Stimulated activated naive CD4-positive, alpha-beta T cell treated with Interleukin-2 at 50 U/mL for 16 hours (primary cell): ENCODE results near the gene TBC1D22A.

Experiments used
- DNase-seq: peaks from one replicate; lab custom pipeline; 2025; lab: John Stamatoyannopoulos, UW

Gene TBC1D22A

DNA sequence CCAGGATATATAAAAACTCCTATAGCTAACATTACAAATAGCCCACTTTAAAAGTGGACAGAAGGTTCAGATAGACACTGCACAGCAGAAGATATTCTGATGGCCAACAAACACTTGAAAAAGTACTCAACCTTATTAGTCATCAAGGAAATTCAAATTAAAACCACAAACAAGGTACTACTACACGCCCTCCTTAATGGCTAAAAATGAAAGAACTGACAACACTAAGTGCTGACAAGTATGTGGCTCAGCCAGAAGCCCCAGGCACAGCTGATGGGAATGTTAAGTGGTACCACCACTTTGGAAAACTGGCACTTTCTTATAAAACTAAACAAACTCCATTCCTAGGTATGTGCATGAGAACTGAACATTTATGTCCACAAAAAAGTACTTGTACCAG, 320.1 kb downstream of the TBC1D22A start:
- no peak for DNase-seq

DNA sequence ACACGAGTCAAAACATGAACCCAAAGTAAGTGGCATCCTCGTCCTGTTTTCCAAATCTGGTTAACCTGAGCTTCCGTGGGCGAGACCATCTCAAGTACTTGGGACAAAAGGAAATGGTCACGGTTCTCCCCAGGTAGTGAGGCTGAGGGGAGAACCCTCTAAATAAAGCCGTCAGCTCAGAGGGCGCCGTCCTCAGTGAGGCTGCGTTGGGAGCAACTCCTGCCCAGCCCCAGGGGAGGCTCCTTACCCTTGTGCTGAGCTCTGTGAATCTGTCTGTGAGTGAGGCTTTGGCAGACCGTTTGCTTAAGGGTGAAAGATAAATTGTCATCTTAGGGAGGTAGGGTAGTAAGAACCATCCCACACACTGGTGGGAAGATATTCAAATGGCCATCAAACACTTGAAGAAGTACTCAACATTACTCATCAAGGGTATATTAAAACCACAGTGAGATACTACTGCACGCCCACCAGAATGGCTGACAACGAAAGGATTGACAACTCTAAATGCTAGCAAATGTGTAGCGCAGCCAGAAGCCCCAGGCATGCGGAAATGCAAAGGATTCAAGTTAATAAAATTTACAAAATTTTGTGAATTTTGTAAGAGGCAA, 321.0 kb downstream of the TBC1D22A start:
- no peak for DNase-seq

DNA sequence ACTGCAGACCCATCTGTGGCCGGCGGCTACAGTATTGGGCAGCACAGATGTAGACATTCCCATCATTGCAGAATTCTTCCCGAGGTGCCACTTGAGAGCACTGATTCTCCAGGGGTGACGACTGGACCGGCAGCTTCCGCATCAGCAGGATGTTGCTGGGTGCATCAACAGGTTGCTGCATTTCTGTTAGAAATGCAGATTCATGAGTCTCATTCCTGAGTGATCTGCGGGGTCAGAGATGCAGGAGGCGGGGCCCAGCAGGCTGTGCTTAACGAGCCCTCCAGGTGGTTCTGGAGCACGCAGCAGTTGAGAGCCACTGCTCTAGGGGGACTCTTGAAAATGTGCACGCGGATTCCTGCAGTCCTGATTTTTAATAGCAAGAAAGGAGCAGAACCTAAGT, 321.8 kb downstream of the TBC1D22A start:
- DNase-seq = no peak

DNA sequence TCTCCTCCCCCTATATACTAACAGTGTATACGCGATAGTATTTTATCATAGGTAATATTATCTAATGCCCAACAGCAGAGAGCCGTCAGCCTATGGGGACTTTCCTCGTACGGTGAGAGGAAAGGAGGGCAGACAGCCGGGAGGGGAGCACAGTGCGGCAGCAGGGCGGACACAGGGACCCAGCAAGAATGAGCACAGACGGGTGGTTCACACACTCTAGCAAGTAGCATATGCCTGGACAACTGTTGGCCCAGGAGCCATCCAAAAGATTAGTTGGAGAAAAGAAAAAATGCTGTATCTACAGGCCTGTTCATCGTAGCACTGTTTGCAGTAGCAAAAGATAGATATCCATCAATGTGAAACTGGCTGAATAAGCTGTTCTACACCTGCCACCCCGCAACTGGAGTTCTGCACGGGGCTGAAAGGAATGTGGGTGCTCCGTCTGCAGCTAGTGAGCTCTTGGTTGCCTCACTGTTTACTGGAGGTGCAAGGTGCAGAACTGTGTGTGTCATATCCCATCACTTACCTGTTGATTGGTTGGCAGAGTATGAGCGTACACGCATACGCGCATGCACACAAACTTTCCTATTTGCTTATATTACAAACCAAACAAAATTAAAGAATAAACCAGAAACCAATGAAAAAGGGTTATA, 324.3 kb downstream of the TBC1D22A start:
- DNase-seq = no peak

DNA sequence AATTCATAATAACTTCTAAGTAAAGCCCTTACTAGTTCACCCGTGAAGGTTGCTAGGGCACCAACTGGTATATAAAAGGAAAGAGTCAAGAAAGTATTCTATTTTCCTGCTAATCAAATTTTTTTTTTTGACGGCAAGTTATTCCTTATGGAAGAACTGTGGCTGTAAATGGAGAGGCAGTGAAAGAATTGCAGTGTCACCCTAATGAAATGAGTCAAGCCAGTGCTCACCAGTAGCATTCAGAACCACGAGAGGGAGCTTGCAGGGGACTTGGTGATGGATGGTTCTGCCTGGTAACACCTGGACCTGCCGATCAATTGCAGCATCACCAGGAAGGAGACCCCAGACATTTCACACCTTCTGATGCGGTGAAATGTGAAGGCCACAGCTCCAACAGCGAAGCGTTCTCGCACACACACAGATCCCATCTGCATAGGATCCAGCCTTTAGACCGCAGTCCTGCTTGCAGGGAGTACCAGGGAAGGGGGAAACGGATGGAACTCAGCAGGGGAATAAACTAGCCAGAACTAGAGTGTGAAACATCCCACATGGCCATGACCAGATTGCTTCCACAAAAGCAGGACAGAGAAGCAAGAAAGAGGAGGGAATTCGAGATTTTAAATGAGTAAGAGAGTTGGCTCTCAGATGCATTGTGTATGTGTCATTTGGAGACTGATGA, 326.2 kb downstream of the TBC1D22A start:
- DNase-seq = no peak

DNA sequence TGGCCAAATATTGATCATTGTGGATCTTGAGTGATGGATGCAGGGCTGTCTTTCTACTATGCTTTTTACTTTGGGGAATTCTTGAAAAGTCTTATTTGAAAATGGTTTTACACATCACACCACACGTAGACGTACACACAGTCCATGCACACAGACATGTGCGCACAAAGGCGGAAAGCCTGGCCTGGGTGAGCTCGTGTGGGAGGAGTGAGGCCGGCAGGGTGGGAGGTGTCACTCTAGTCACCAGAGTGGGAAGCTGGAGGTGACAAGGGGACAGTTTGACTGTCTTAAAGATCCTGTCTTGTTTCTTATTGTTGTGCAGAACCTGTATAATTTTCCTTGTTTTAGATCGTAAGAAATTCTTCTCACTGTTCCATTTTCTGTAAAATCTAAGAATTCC, 326.9 kb downstream of the TBC1D22A start:
- DNase-seq = no peak

DNA sequence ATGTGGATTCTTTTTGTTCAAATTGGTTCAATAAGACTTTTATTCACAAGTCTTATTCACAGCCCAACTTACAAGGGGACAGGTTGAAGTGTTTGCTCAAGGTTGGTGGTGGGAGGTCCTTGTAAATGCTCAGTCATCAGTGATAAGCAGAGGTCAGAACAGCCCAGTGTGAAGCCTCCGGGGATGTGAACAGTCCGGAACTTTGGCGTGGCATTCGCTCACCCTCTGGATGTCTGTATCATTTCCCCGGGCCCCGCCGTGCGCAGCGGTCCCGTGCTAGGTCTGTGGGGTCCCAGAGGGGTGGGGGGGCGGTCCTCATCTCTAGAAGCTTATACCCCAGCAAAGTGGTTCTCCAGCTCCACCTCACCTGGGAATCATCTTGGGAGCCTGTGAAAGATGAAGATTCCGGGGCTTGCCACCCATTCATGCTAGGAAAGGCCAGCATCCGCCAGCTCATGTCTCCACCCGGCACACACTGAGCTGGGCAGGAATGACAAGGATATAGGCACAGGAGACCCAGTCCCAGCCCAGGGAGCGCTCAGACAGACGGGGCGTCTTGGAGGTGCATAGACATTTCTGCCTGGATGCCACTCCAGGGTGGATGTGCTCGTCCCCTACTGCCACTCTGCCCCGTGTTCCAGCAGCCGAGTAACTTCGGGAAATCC, 327.5 kb downstream of the TBC1D22A start:
- DNase-seq = no peak

DNA sequence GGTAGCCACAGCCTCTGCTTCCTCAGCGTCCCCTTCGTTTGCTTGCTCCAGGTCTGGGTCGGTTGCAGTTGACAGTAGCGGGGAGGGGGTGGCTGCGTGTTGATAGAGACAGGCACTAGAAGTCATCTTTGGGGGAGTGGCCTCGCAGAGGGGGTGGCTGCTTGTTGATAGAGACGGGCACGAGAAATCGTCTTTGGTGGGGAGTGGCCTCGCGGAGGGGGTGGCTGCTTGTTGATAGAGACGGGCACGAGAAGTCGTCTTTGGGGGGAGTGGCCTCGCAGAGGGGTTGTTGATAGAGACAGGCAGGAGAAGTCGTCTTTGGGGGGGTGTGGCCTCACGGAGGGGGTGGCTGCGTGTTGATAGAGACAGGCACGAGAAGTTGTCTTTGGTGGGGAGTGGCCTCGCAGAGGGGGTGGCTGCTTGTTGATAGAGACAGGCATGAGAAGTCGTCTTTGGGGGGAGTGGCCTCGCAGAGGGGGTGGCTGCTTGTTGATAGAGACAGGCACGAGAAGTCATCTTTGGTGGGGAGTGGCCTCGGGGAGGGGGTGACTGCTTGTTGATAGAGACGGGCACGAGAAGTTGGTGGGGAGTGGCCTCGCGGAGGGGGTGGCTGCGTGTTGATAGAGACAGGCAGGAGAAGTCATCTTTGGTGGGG, 328.3 kb downstream of the TBC1D22A start:
- DNase-seq = peak; percentile 14

DNA sequence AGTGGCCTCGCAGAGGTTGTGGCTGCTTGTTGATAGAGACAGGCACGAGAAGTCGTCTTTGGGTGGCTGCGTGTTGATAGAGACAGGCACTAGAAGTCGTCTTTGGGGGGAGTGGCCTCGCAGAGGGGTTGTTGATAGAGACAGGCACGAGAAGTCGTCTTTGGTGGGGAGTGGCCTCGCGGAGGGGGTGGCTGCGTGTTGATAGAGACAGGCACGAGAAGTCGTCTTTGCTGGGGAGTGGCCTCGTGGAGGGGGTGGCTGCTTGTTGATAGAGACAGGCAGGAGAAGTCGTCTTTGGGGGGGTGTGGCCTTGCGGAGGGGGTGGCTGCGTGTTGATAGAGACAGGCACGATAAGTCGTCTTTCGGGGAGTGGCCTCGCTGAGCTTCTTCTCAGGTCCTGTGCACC, 328.8 kb downstream of the TBC1D22A start:
- no peak for DNase-seq

DNA sequence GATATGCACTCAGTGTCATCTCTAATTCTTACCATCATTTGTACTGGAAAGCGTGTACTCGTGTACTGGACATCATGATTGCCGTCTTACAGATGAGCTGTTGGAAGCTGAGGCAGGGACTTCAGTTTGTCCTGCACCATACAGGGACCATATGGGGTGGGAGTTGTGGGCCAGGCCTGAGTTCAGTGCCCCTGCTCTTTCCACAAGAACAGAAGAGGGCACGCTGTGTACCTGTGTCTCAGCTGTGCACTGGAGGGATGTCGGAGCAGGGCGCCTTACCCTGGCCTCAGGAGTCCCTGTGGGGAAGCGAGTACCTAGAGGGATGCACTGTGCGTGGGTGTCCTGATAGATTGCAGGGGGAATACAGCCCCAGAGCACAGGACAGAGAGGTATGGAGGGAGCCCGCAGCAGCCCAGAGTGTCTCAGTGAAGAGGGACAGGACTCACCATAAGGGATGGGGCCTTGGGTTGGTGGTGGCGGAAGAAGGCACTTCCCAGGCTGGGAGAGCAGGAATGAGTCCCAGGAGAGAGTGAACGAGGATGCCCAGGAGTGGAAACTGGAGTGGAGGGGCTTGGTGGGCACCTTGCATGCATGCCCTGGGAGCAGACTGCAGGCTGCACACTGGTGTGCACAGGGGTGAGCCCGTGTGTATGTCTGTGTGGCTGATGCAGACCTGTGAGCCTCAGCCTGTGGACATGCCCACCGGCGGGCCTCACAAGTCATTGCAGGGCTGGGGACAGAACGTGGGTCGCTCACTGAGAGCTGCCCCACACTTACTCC, 329.7 kb downstream of the TBC1D22A start:
- no peak for DNase-seq

DNA sequence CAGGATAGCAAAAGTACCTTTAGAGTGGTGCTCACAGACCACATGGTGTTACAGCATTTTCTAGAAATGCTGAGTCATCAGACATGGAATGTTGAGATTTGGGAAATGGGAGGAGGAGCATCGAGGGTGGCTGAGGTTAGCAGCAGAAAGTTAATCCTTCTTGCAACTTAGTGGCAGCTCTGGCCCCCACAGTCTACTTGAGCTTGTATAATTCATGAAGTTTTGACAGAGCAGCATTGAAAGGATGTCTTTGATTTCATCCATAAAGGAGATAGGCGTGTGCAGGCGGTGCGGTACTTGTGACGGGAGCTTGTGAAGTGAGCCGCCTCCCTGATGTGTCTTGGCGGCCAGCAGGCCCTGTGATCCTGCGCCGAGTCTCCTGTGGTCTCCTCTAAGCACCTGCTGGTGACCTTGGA, 330.5 kb downstream of the TBC1D22A start:
- DNase-seq = no peak

DNA sequence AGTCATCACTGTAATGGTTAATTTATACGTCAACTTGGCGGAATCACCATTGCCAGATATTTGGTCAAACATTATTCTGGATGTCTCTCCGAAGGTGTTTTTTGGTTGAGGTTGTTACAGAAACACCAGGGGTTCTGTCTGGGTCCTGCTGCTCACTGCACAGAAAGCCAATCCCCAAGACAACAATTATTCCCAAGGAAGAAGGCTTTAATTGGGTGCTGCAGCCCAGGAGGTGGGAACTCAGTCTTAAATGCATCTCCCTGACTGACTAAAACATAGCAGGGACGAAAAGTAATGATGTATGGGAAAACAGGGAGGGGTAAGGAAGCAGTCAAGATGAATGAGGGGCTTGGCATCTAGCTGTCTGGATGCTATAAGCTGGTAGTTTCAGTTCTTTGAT, 331.3 kb downstream of the TBC1D22A start:
- DNase-seq = no peak

DNA sequence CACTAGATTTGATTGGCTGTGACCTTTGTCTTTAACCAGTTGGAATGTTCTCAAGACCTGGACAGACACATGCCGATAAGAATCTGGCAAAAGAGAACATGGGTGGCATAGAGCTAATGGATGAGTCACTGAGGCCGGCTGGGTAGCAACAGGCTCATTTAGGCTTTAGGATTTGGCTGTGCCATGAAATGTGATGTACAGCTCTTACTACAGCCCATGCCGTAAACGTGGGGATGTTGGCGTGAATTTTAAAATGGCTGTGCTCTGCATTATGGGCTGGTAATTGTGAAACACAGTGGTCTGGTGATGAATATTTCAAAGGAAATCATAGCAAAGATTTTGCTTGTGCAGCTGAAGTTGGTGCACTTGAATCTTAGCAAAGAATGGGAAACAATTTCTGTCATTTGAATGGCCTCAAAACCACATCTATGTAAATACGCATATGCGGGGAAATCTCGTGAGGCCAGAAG, 332.4 kb downstream of the TBC1D22A start:
- no peak for DNase-seq

DNA sequence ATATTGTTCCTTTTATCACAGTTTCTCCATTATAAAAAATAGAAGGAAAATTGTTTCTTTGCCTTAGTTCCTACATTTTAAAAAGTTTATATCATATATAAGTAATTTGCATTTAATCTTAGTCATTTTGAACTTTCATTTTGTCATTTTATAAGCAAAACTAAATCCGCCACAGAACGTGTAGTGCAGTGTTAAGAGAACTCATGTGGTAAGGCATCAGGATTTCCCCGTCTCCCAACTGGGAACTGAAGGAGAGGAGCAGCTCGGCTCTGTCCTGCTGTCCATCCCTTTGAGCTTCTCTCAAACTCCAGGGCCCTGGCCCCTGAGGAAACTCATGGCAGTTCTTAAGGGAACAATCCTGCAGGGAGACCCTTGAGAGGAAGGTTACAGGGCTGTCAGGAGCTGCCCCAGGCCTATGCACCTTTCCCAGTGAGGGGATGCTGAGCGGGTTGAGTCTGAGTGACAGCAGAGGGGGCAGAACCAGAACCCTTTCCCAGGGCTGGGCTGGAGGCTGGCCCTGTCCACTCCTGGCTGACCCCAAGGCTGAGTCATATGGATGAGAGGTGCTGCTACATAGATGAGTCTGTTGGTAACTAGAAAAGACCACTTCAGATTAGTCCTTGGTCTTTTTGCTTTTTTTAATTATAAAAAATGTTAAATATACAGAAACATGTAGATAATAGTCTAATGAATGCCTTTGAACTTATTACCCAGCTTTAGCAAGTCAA, 333.1 kb downstream of the TBC1D22A start:
- no peak for DNase-seq

DNA sequence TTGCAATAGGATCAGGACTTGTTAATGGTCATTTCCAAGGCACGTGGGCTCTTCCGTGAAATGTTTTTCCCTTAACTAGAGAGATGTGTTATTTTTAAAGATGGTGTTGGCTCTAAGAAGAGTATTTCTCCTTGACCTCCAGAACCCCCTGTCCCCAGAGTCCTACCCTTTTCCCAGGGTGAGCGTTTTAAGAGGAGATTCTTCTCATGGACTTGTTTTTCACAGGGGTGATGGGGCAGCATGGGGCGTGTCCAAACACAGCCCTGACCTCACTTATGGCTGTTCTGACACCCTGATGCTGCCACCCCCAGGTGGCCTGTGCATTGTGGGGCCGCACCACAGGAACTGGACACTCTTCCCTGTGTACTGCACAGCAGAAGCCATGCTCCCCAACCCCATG, 335.7 kb downstream of the TBC1D22A start:
- DNase-seq = no peak

DNA sequence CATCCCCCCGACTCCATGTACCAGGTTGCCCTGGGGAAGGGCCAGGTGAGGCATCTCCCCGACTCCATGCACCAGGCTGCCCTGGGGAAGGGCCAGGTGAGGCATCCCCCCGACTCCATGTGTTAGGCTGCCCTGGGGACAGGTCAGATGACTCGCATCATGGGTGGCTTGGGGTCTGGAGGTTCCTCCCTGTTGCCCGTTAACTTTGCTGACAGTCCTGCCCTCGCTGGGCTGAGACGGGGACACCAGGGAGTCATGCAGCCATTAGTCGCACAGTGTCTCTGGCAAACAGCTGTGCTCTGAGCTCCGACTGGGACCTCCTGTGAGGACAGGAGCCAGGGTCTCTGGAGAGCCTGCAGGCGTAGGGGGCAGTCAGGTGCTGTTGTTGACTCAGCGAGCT, 336.1 kb downstream of the TBC1D22A start:
- no peak for DNase-seq

DNA sequence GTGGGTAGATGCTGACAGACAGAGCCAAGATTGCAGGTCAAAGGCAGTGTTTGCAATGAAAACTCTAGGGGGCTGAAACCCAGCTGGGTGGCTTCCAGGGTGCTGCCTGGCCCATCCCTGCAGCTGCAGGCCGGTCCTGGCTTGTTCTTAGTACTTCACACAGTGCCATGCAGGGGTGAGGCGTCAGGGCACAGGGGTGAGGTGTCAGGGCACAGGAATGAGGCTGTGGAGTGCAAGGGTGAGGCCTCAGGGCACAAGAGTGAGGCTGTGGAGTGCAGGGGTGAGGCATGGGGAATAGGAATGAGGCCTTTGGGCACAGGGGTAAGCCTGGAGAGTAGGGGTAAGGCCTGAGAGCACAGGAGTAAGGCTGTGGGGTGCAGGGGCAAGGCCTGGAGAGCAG, 337.6 kb downstream of the TBC1D22A start:
- DNase-seq = no peak

DNA sequence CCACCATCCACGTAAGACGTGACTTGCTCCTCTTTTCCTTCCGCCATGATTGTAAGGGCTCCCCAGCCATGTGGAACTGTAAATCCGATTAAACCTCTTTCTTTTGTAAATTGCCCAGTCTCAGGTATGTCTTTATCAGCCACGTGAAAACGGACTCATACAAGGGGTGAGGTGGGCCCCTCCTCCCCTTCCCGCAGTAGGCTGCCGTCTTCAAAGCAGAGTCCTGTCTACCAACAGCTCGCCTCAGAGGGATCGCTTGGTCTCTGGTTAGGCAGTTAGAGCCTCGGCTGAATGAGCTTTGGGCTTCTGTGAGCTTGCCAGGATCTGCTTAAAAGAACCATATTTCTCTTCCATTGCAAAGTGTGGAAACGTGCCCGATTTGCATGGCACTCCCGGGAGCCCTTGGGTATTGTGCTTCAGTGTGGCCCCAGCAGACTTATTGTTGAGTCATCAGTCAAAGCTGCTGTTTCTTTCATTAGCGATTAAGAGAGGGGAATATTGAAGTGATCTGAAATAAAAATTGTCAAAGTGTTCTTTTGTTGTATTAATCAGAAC, 338.3 kb downstream of the TBC1D22A start:
- no peak for DNase-seq

DNA sequence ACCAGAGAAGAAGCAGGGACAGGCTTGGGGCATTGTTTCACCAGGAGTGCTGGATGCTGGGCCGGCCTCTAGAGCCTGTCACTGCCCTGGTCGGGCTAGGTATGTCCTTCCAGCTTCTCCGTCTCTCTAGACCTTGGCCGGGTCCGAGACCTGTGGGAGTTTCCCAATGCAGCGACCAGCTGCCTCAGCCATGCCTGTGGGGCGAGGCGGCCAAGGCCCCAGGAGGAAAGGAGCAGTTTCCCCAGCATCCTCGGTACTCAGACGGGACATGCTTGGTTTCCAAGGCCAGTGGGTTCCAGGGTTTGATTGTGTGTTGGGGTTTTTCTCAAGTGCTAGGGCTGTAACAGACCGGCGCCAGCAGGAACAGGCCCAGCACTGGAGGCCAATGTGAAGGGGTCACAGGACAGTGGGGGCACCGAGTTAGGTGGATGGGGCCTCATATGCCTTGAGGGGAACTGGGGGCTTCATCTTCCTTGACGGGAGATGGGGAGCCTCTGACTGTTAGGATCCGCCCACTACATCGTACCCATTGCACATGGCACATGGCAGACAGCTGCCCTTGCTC, 339.0 kb downstream of the TBC1D22A start:
- no peak for DNase-seq

DNA sequence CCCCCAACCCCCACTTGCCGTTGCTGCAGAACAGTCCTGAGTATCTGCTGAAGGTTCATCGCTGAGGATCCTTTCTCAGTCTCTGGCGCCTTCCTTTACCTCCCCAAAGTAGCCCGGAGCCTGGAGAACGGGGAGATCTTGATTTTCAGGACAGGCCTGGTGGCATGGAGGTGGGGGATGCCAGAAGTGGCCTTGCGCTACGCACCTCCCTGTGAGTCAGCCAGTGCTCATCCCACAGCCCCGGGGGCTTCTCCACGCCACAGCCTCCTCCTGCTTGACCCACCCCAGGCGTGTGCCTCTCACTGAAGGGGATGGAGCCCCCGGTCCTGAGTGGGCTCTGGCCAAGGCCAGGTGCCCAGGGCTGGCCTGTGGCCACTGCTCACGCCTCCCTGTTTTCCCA, 339.6 kb downstream of the TBC1D22A start:
- no peak for DNase-seq
